ENCODE data around the gene MVB12B.

DNA sequence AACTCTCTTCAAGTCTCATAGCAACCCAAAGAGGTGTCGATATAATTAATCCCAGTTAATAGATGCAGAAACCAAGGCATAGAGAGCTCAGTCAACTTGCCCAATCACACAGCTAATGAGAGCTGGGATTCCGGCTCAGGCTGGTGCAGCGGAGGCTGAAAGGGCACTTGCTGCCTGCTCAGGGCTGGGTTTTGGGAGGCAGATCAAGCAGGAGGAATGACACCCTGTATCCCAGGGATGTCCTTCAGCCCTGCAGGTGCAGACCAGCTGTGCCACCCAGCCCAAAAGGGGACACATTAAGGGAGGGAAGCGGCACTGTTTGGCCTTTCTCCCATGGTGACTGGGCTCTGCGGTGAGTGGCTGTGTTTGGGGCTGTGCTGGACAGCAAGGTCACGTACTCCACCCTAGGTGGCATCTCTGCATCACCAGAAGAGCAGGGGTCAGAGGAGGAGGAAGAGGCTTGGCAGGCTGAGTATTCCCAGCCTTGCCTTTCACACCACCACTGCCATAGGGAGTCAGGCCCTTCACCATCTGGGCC lies 124.1 kb downstream of the MVB12B start:
- TF ChIP-seq TEAD4 (IDR thresholded peaks at IDR 0.05; ENCODE audit: low read depth, low read length): no peak
- no peak for TF ChIP-seq MAFK (IDR thresholded peaks at IDR 0.05; ENCODE audit: low read depth, low read length)
- no peak for TF ChIP-seq CHD1 (IDR thresholded peaks at IDR 0.05; ENCODE audit: low read depth, low read length)
